Mesothelial cell of epicardium (in vitro differentiated cells): ENCODE results near the gene AKR1C4. TPM values are rescaled to one million over a fixed set of nuclear protein-coding genes. Genes with fewer than 3 reads are reported as not detected.

Experiments used
- DNase-seq, 2 experiments: peaks; one replicate each; pipeline ENCODE4 v3.0.0; 2021; ENCODE audit warnings: low spot score in 2 of 2; ENCODE audit not compliant: unreplicated experiment in 2 of 2
- H3K27ac Mint-ChIP-seq: 2 replicates; pipeline ENCODE4 v1.8.0; 2021; ENCODE audit warnings: mixed read lengths
- H3K27me3 Mint-ChIP-seq: 2 replicates; pipeline ENCODE4 v1.8.0; 2021; ENCODE audit warnings: low read depth, mixed read lengths
- H3K36me3 Mint-ChIP-seq: 2 replicates; pipeline ENCODE4 v1.8.0; 2021; ENCODE audit warnings: mixed read lengths
- H3K4me1 Mint-ChIP-seq: 2 replicates; pipeline ENCODE4 v1.8.0; 2021; ENCODE audit warnings: mixed read lengths
- H3K4me3 Mint-ChIP-seq: 2 replicates; pipeline ENCODE4 v1.8.0; 2021; ENCODE audit warnings: mild to moderate bottlenecking, moderate library complexity, mixed read lengths
- H3K9me3 Mint-ChIP-seq: 2 replicates; pipeline ENCODE4 v1.8.0; 2021; ENCODE audit warnings: mixed read lengths
- CTCF ChIP-seq: fragments of 200-600 bp; sonication (generic); IDR thresholded peaks from one replicate; pipeline ENCODE4 v1.5.0; 2021; ENCODE audit warnings: antibody characterized with exemption; ENCODE audit not compliant: unreplicated experiment
- total RNA-seq: library from RNA; stranded (reverse); gene quantifications from 3 replicates; pipeline ENCODE4 v1.2.1, GENCODE V29; 2021

AKR1C4 gene
- total RNA-seq, 1 donor from 2014 or later, result not detected

- H3K9me3 Mint-ChIP-seq, result peaks cover 75% of the 10 kb centered on the region
- no peak for DNase-seq
- TF ChIP-seq CTCF, result no peak
- H3K4me3 Mint-ChIP-seq, result no peak overlapping the region
- no peaks in the 10 kb centered on the region for H3K36me3 Mint-ChIP-seq
- H3K27ac Mint-ChIP-seq, result no peak overlapping the region
- no peaks in the 10 kb centered on the region for H3K4me1 Mint-ChIP-seq
- no peaks in the 10 kb centered on the region for H3K27me3 Mint-ChIP-seq
Observed at GRCh38 chr10:5151076-5151475, 45.6 kb upstream of the AKR1C4 start.

GRCh38 chr10:5155951-5156350 lies 40.7 kb upstream of the AKR1C4 start:
- DNase-seq, result no peak
- TF ChIP-seq CTCF, result no peak
- no peaks in the 10 kb centered on the region for H3K4me1 Mint-ChIP-seq
- H3K4me3 Mint-ChIP-seq, result no peak overlapping the region
- H3K27ac Mint-ChIP-seq, result no peak overlapping the region
- H3K36me3 Mint-ChIP-seq, result no peaks in the 10 kb centered on the region
- peaks cover 69% of the 10 kb centered on the region for H3K9me3 Mint-ChIP-seq
- H3K27me3 Mint-ChIP-seq, result no peaks in the 10 kb centered on the region

GRCh38 chr10:5157501-5157900 lies 39.1 kb upstream of the AKR1C4 start:
- Mint-ChIP-seq H3K4me3 (no peak overlapping the region), H3K4me1 (no peaks in the 10 kb centered on the region), H3K27ac (no peak overlapping the region), H3K36me3 (no peaks in the 10 kb centered on the region), H3K27me3 (no peaks in the 10 kb centered on the region), H3K9me3 (peaks cover 74% of the 10 kb centered on the region)
- no peak for DNase-seq
- no peak for TF ChIP-seq CTCF

- H3K27ac Mint-ChIP-seq, result no peak overlapping the region
- no peaks in the 10 kb centered on the region for H3K27me3 Mint-ChIP-seq
- peaks cover 79% of the 10 kb centered on the region for H3K9me3 Mint-ChIP-seq
- H3K4me1 Mint-ChIP-seq, result no peaks in the 10 kb centered on the region
- DNase-seq, result no peak
- no peak for TF ChIP-seq CTCF
- H3K36me3 Mint-ChIP-seq, result no peaks in the 10 kb centered on the region
- H3K4me3 Mint-ChIP-seq, result no peak overlapping the region
Observed at GRCh38 chr10:5159126-5159525, 37.5 kb upstream of the AKR1C4 start.

GRCh38 chr10:5163487-5163886 lies 33.1 kb upstream of the AKR1C4 start:
- no peak for TF ChIP-seq CTCF
- no peak overlapping the region for H3K27ac Mint-ChIP-seq
- H3K9me3 Mint-ChIP-seq, result peaks cover 79% of the 10 kb centered on the region
- H3K27me3 Mint-ChIP-seq, result no peaks in the 10 kb centered on the region
- no peak overlapping the region for H3K4me3 Mint-ChIP-seq
- H3K4me1 Mint-ChIP-seq, result no peaks in the 10 kb centered on the region
- no peaks in the 10 kb centered on the region for H3K36me3 Mint-ChIP-seq
- no peak for DNase-seq

GRCh38 chr10:5165738-5166137 lies 30.9 kb upstream of the AKR1C4 start:
- no peak overlapping the region for H3K27ac Mint-ChIP-seq
- H3K4me3 Mint-ChIP-seq, result no peak overlapping the region
- H3K27me3 Mint-ChIP-seq, result no peaks in the 10 kb centered on the region
- H3K36me3 Mint-ChIP-seq, result no peaks in the 10 kb centered on the region
- TF ChIP-seq CTCF, result no peak
- no peaks in the 10 kb centered on the region for H3K4me1 Mint-ChIP-seq
- H3K9me3 Mint-ChIP-seq, result peaks cover 67% of the 10 kb centered on the region
- no peak for DNase-seq
